Esophagus muscularis mucosa (tissue), 4 donors: ENCODE measurements around the gene DCAF15.

Experiments used
- CTCF ChIP-seq, 3 experiments: fragments of 200-600 bp in 2 of 3; fragments of 450-650 bp in 1 of 3; sonication (generic) in 2 of 3; IDR thresholded peaks; one replicate each; pipeline ENCODE4 v1.5.1; 2017 to 2019; ENCODE audit warnings: antibody characterized with exemption in 3 of 3, mild to moderate bottlenecking in 2 of 3, moderate library complexity in 1 of 3
- EP300 ChIP-seq: sonication (generic); formaldehyde crosslinking; IDR thresholded peaks from one replicate; pipeline ENCODE4 v1.6.1; 2017; ENCODE audit warnings: antibody characterized with exemption
- POLR2A ChIP-seq: fragments of 450-650 bp; IDR thresholded peaks from one replicate; pipeline ENCODE4 v1.6.1; 2017; ENCODE audit warnings: antibody characterized with exemption, moderate library complexity, mild to moderate bottlenecking, low read depth

- TF ChIP-seq EP300 (no peak), CTCF (IDR thresholded peaks at IDR 0.05) (no peak), POLR2A (no peak)
Observed at GRCh38 chr19:13960863-13961784, 8.8 kb downstream of the DCAF15 start.
